Measurements from ENCODE around the gene SGIP1. TPM values are rescaled to one million over a fixed set of nuclear protein-coding genes. Genes with fewer than 3 reads are reported as not detected.

Gene SGIP1
- total RNA-seq, 4 donors from 2014 or later, result 0.10 to 2.8 (median 0.66) TPM

GRCh38 chr1:66752000-66752592 is 218.1 kb downstream of the SGIP1 start, which contains the start of gene DYNLT5:
TSS of gene DYNLT5 (plus strand) at chr1:66752459. CDS start at chr1:66754659, 2,200 bp downstream.
- Histone ChIP-seq H3K36me3 (no peaks in the 10 kb centered on the region), H3K4me3 (peak within 1 kb of the TSS; percentile 41)

GRCh38 chr1:66752671-66753371 is 218.9 kb downstream of the SGIP1 start:
- Histone ChIP-seq H3K4me1 (peaks cover 15% of the 10 kb centered on the region), H3K27me3 (peaks cover 22% of the 10 kb centered on the region), H3K9me3 (no peaks in the 10 kb centered on the region), H3K27ac (no peak overlapping the region), H3K36me3 (no peaks in the 10 kb centered on the region), H3K4me3 (peak overlapping the region; percentile 41)
- WGBS, result 47% methylated on average over 8 of the region's 18 CpGs
- no peak for DNase-seq (ENCODE audit: low spot score in 2 of 2)
- TF ChIP-seq POLR2A (IDR thresholded peaks at IDR 0.05) (no peak), CTCF (IDR thresholded peaks at IDR 0.05) (no peak), POLR2AphosphoS5 (IDR thresholded peaks at IDR 0.05) (no peak), EP300 (IDR thresholded peaks at IDR 0.05) (no peak)

More at GRCh38 chr1:66752000-66752592, 218.1 kb downstream of the SGIP1 start, which contains the start of gene DYNLT5:
- TF ChIP-seq POLR2AphosphoS5 (IDR thresholded peaks at IDR 0.05) (no peak), CTCF (IDR thresholded peaks at IDR 0.05) (no peak), POLR2A (IDR thresholded peaks at IDR 0.05) (no peak), EP300 (IDR thresholded peaks at IDR 0.05) (no peak)
- peaks cover 15% of the 10 kb centered on the region for H3K4me1 ChIP-seq
- no peak within 1 kb of the TSS for H3K27ac ChIP-seq
- DNase-seq (ENCODE audit: low spot score in 2 of 2), result peak; percentile 62 to 80
- WGBS, result 9% methylated on average over 20 of the region's 35 CpGs
- no peaks in the 10 kb centered on the region for H3K9me3 ChIP-seq
- H3K27me3 ChIP-seq, result peaks cover 22% of the 10 kb centered on the region

GRCh38 chr1:66757722-66758240 is 223.8 kb downstream of the SGIP1 start:
- WGBS, result 77% methylated on average over 6 of the region's 6 CpGs
- Histone ChIP-seq H3K27ac (no peak overlapping the region), H3K4me1 (peaks cover 2% of the 10 kb centered on the region), H3K27me3 (peaks cover 9% of the 10 kb centered on the region), H3K36me3 (no peaks in the 10 kb centered on the region), H3K4me3 (no peak overlapping the region), H3K9me3 (no peaks in the 10 kb centered on the region)
- no peak for DNase-seq (ENCODE audit: low spot score in 2 of 2)
- TF ChIP-seq CTCF (IDR thresholded peaks at IDR 0.05), result no peak
- no peak for TF ChIP-seq POLR2AphosphoS5 (IDR thresholded peaks at IDR 0.05)
- no peak for TF ChIP-seq POLR2A (IDR thresholded peaks at IDR 0.05)
- TF ChIP-seq EP300 (IDR thresholded peaks at IDR 0.05), result no peak

GRCh38 chr1:66758241-66758755 is 224.3 kb downstream of the SGIP1 start:
- TF ChIP-seq CTCF (IDR thresholded peaks at IDR 0.05), result no peak
- no peak for TF ChIP-seq EP300 (IDR thresholded peaks at IDR 0.05)
- TF ChIP-seq POLR2AphosphoS5 (IDR thresholded peaks at IDR 0.05), result no peak
- no peak for TF ChIP-seq POLR2A (IDR thresholded peaks at IDR 0.05)
- H3K9me3 ChIP-seq, result no peaks in the 10 kb centered on the region
- peaks cover 5% of the 10 kb centered on the region for H3K27me3 ChIP-seq
- H3K36me3 ChIP-seq, result no peaks in the 10 kb centered on the region
- H3K27ac ChIP-seq, result no peak overlapping the region
- WGBS, result 84% methylated on average over 1 of the region's 1 CpG
- no peaks in the 10 kb centered on the region for H3K4me1 ChIP-seq
- no peak overlapping the region for H3K4me3 ChIP-seq
- DNase-seq (ENCODE audit: low spot score in 2 of 2), result no peak

- no peak for DNase-seq (ENCODE audit: low spot score in 2 of 2)
- H3K4me1 ChIP-seq, result no peaks in the 10 kb centered on the region
- no peak overlapping the region for H3K27ac ChIP-seq
- no peak for TF ChIP-seq POLR2AphosphoS5 (IDR thresholded peaks at IDR 0.05)
- TF ChIP-seq CTCF (IDR thresholded peaks at IDR 0.05), result no peak
- no peak for TF ChIP-seq POLR2A (IDR thresholded peaks at IDR 0.05)
- TF ChIP-seq EP300 (IDR thresholded peaks at IDR 0.05), result no peak
- H3K36me3 ChIP-seq, result no peaks in the 10 kb centered on the region
- no peaks in the 10 kb centered on the region for H3K27me3 ChIP-seq
- H3K9me3 ChIP-seq, result no peaks in the 10 kb centered on the region
- WGBS, result 96% methylated on average over 1 of the region's 1 CpG
- no peak overlapping the region for H3K4me3 ChIP-seq
These were observed 226.6 kb downstream of the SGIP1 start for GRCh38 chr1:66760506-66760905.
